Endothelial cell (in vitro differentiated cells): Measurements from ENCODE around the gene FOXRED2. TPM values are rescaled to one million over a fixed set of nuclear protein-coding genes. Genes with fewer than 3 reads are reported as not detected.

Experiments used
- DNase-seq: peaks from one replicate; pipeline ENCODE4 v3.0.0; 2021; ENCODE audit warnings: low spot score
- H3K27ac Mint-ChIP-seq: one replicate; pipeline ENCODE4 v1.8.0; 2021; ENCODE audit warnings: mixed read lengths, inconsistent platforms; ENCODE audit not compliant: unreplicated experiment
- H3K27me3 Mint-ChIP-seq: one replicate; pipeline ENCODE4 v1.8.0; 2021; ENCODE audit warnings: mild to moderate bottlenecking, moderate library complexity, mixed read lengths, inconsistent platforms; ENCODE audit not compliant: unreplicated experiment
- H3K36me3 Mint-ChIP-seq: one replicate; pipeline ENCODE4 v1.8.0; 2021; ENCODE audit warnings: mild to moderate bottlenecking, low read depth, mixed read lengths, inconsistent platforms; ENCODE audit not compliant: unreplicated experiment
- H3K4me1 Mint-ChIP-seq: one replicate; pipeline ENCODE4 v1.8.0; 2021; ENCODE audit warnings: mild to moderate bottlenecking, mixed read lengths, inconsistent platforms; ENCODE audit not compliant: unreplicated experiment
- H3K4me3 Mint-ChIP-seq: one replicate; pipeline ENCODE4 v1.8.0; 2021; ENCODE audit warnings: mild to moderate bottlenecking, mixed read lengths, inconsistent platforms; ENCODE audit not compliant: unreplicated experiment
- H3K9me3 Mint-ChIP-seq: one replicate; pipeline ENCODE4 v1.8.0; 2021; ENCODE audit warnings: mixed read lengths, inconsistent platforms; ENCODE audit not compliant: unreplicated experiment
- total RNA-seq: library from RNA; stranded (reverse); fragmentation: NEBNext Ultra II Directional; extraction: Animal tissue kit (Norgen Biotek cat#: 25700); gene quantifications from one replicate; pipeline ENCODE4 v1.2.1, GENCODE V29; 2021; ENCODE audit not compliant: unreplicated experiment
- TF ChIP-seq, protein P1 (sequence below): fragments of 200-600 bp; sonication (generic); IDR thresholded peaks from one replicate; pipeline ENCODE4 v1.5.0; 2021; ENCODE audit warnings: antibody characterized with exemption; ENCODE audit not compliant: unreplicated experiment

The FOXRED2 gene
- total RNA-seq, 1 donor from 2014 or later, result 17.6 TPM

DNA sequence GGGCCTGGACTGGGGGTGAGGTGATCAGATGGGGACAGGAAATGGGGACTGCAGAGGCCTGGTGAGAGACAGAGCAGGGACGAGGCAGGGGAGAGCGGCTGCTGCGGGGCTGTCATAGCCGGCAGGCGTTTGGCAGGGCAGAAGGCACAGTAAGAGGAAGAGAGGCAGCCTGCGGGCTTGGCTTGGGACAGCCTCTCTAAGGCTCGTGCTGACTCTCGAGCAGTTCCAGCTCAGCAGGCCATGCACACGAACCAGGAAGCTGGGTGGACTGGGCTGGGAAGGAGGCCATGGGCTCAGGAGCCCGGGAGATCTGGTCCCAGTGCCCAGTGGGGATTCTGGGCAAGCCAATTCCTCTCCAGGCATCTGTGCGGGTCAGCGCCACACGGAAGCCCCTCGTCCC lies 41.8 kb upstream of the FOXRED2 start:
- peaks cover 7% of the 10 kb centered on the region for H3K27me3 Mint-ChIP-seq
- H3K27ac Mint-ChIP-seq, result no peak overlapping the region
- H3K36me3 Mint-ChIP-seq, result no peaks in the 10 kb centered on the region
- H3K9me3 Mint-ChIP-seq, result no peaks in the 10 kb centered on the region
- no peaks in the 10 kb centered on the region for H3K4me1 Mint-ChIP-seq
- no peak for DNase-seq
- TF ChIP-seq, protein P1, sequence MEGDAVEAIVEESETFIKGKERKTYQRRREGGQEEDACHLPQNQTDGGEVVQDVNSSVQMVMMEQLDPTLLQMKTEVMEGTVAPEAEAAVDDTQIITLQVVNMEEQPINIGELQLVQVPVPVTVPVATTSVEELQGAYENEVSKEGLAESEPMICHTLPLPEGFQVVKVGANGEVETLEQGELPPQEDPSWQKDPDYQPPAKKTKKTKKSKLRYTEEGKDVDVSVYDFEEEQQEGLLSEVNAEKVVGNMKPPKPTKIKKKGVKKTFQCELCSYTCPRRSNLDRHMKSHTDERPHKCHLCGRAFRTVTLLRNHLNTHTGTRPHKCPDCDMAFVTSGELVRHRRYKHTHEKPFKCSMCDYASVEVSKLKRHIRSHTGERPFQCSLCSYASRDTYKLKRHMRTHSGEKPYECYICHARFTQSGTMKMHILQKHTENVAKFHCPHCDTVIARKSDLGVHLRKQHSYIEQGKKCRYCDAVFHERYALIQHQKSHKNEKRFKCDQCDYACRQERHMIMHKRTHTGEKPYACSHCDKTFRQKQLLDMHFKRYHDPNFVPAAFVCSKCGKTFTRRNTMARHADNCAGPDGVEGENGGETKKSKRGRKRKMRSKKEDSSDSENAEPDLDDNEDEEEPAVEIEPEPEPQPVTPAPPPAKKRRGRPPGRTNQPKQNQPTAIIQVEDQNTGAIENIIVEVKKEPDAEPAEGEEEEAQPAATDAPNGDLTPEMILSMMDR, result no peak
- no peak overlapping the region for H3K4me3 Mint-ChIP-seq

DNA sequence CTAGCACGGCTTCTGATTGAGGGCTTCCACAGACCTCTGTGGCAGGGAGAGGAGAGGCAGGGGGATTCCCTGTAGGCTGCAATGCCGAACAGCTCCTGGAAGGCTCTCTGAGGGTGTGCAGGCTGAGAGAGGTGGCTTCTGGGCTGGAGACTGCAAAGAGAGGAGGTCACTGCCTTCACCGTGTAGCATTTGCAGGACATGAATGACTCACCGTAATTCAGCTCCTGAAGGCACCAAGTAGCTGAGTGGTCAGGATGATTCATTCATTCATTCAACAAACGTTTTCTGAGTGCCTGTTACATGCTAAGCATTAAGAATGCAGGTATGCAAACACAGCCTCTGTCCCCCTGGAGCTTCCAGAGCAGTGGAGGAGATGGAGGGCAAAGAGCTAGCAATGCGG lies 40.1 kb upstream of the FOXRED2 start:
- no peak for DNase-seq
- Mint-ChIP-seq H3K27ac (no peak overlapping the region), H3K27me3 (peaks cover 8% of the 10 kb centered on the region), H3K4me1 (no peaks in the 10 kb centered on the region), H3K36me3 (no peaks in the 10 kb centered on the region), H3K9me3 (no peaks in the 10 kb centered on the region), H3K4me3 (no peak overlapping the region)
- TF ChIP-seq, protein P1, result no peak

DNA sequence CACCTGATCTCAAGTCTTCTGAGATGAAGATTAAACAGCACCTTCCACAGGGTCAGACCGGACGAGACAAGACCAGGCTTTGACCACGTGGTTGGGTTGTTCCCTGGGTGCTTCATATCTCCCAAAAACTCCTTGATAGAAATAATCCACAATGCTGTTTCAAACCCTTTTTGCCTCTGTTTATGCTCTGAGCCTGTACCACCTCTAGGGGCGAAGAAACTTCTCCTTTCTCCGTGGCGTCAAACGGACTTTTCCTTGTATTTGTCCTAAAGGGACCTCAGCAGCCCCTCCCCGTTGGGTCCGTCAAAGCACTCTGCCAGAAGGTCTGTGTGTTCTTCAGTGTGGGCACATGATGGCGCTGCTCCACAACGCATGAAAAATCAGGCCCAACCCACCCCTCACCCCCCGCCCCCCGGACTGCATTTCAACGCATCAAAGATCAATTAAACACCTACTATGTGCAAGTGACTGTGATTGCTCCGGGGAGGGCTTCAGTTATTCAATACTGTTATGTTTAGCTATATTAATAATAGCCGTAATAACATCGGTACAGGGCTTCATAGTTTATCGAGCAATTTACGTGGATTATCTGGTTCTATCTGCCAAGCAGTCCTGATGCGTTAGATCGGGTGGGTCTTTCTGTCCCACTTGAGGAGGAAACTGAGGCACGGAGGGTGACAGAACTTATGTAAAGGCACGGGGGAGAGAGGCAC lies 39.4 kb upstream of the FOXRED2 start:
- no peaks in the 10 kb centered on the region for H3K36me3 Mint-ChIP-seq

DNA sequence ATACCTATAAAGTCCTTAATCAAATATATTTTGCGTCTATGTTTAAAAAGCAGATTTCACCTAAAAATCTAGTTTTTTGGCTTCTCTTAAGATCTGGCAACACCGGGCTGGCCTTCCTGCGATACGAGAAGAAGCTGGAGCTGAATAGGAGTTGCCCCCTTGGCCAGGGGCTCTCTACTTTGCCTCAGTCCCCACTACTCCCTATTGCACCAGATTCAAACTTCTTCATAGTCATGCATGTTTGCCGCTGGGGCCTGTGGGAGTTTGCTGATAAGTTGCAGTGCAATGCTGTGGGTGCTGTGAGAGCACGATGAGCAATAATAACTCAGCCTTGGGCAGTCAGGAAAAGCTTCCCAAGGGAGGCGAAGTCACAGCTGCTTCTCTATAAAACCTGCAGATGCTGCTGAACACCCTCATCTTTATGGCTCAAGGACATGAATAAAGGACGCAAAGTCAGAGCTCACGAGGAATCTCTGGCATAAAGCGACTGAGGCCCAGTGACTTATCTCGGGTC lies 37.3 kb upstream of the FOXRED2 start:
- Mint-ChIP-seq H3K27me3 (peaks cover 10% of the 10 kb centered on the region), H3K9me3 (no peaks in the 10 kb centered on the region), H3K27ac (no peak overlapping the region), H3K4me3 (no peak overlapping the region), H3K4me1 (no peaks in the 10 kb centered on the region), H3K36me3 (no peaks in the 10 kb centered on the region)
- TF ChIP-seq, protein P1, result no peak
- DNase-seq, result no peak

More for the DNA sequence above, 39.4 kb upstream of the FOXRED2 start:
- TF ChIP-seq, protein P1, result peak; percentile 63
- Mint-ChIP-seq H3K9me3 (no peaks in the 10 kb centered on the region), H3K4me1 (no peaks in the 10 kb centered on the region), H3K27me3 (peaks cover 6% of the 10 kb centered on the region), H3K4me3 (no peak overlapping the region), H3K27ac (no peak overlapping the region)
- DNase-seq, result peak; percentile 66

DNA sequence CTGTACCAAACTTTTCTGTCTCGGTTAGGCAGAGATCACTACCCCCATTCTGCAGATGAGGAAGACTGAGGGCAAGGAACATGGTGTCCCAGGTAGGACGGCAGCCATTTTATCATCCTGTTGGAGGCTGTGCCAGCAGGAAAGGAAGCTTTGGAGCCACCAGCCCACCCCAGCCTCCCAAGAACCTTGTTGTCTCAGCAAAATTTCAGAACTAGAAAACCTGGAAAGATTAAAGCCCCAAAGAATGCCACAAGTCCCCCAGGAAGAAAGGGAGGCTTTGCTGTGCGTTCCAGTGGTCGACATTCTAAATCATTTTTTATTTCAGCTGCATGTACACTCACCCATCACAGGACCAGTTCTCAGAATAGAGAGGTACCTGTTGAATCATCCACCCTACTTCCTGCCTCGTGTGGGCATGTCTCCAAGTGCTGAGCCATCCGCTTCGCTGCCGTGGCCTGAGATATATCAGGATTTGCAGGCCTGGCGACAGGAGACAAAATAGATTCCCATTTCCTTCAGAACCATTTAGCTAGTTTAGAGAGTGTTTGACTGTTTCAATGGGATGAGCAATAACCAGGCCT lies 35.1 kb upstream of the FOXRED2 start:
- Mint-ChIP-seq H3K27ac (no peak overlapping the region), H3K9me3 (no peaks in the 10 kb centered on the region), H3K27me3 (peaks cover 8% of the 10 kb centered on the region), H3K4me1 (no peaks in the 10 kb centered on the region), H3K36me3 (no peaks in the 10 kb centered on the region), H3K4me3 (no peak overlapping the region)
- no peak for DNase-seq
- TF ChIP-seq, protein P1, result no peak
